ENCODE measurements around the gene RAB31.

Gene RAB31

GRCh38 chr18:9714266-9715087, 6.4 kb downstream of the RAB31 start:
- DNase-seq (ENCODE audit: low spot score), result no peak

GRCh38 chr18:9715088-9715343, 6.9 kb downstream of the RAB31 start:
- DNase-seq (ENCODE audit: low spot score), result no peak

DNA sequence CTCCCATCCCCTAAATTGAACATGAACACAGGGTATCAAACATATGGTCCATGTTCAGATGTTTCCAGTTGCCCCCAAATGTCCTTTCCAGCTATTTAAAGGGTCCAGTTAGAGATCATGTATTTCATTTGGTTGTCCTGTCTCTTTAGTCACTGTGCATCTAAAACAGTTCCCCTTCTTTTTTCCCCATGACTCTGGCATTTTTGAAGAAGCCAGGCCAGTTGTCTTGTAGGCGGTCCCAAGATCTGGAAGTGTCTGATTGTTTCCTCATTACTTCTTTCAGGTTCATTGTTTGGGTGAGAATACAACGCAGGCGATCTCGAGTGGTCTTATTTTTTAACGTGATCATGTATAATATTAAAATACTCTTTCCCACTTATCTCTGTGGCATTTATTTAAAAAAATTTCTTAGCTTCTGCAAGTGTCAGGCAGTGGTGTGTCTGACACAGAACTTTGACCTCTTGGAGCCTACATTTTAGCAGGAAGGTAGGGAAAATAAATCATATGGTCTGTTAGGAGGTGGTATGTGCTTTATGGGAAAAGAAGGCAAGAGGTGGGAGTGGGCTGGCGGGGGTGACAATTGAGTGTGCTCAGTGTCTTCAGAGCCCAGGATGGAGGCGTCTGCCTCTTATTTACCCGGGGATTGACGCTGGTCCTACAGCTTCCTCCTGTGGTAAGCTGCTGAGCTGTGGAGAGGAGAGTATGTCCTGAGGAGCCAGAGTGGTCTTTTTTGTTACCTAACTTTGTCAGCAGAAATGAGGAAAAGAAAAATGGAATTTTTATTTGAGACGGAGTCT, 8.1 kb downstream of the RAB31 start:
- no peak for DNase-seq (ENCODE audit: low spot score)

GRCh38 chr18:9716780-9717563, 8.9 kb downstream of the RAB31 start:
- DNase-seq (ENCODE audit: low spot score), result no peak

DNA sequence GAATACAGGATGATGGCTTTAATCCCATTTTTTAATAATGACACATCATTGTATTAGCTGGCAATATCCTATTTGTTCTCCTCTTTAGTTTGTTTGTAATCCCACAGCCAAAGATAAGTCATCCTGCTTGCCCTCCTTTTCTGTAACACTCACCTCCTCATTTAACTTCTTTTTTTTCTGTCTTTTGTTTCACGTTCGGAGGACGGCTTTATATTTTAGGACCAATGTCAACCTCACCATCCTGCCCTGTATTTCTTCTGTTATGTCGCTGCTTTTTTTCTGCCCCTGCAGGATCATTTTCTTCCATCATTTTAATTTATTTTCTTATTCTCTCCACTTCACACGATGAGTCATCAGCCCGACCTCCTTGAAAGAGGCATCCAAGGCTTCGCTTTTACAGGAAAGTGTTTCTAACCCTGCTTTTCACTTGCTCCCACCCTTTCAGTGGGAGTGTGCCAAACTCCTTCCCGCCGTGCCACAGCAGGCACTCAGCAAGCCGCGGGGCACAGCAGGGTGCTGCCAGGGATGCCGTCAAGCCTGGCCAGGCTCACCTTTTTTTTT, 11.4 kb downstream of the RAB31 start:
- peak; percentile 64 for DNase-seq (ENCODE audit: low spot score)

- no peak for DNase-seq (ENCODE audit: low spot score)
These were observed 12.2 kb downstream of the RAB31 start for GRCh38 chr18:9720327-9720726.

- no peak for DNase-seq (ENCODE audit: low spot score)
These were observed 13.9 kb downstream of the RAB31 start for GRCh38 chr18:9721893-9722550.

DNA sequence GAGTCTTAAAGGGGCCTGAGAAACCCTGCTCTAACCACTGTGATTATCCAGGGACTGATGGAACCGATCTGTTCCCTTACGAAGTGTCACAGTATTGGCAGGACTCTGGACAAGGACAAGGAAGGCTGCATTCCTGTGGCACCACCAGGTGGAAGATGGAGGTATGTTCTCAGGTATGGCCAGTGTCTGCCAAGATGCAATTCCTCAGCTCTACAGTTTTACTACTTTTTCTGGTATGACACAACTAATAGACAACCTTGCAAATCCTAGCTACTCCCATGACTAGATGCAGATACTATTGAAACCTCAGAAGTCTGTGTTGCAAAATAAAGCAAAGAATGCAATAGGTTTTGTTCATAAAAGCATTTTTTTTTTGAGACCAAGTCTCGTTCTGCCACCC, 14.6 kb downstream of the RAB31 start:
- no peak for DNase-seq (ENCODE audit: low spot score)

GRCh38 chr18:9724797-9725585, 16.9 kb downstream of the RAB31 start:
- no peak for DNase-seq (ENCODE audit: low spot score)

DNA sequence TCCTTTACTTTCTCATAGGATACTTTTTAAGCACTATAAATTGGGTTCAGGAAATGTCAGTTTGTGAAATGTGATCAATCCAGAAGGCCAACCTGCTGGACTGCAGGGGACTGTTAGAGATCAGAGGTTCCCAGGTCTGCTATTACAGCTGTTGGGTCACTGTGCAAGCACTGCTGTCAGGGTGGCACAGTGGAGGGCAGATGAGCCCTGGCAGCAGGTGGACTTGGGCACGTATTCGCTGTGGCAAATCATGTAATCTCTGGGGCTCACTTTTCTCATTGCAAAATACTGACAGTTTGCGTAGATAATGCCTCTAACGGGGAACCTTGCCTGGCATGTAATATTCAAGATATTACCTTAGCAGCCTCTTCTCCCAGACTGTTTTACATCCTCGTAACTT, 18.1 kb downstream of the RAB31 start:
- DNase-seq (ENCODE audit: low spot score), result no peak

- no peak for DNase-seq (ENCODE audit: low spot score)
These were observed 18.8 kb downstream of the RAB31 start for GRCh38 chr18:9726936-9727335.

- DNase-seq (ENCODE audit: low spot score), result no peak
These were observed 22.7 kb downstream of the RAB31 start for GRCh38 chr18:9730786-9731185.

GRCh38 chr18:9731380-9731779, 23.3 kb downstream of the RAB31 start:
- DNase-seq (ENCODE audit: low spot score), result peak; percentile 44

- no peak for DNase-seq (ENCODE audit: low spot score)
These were observed 23.9 kb downstream of the RAB31 start for GRCh38 chr18:9732031-9732430.

DNA sequence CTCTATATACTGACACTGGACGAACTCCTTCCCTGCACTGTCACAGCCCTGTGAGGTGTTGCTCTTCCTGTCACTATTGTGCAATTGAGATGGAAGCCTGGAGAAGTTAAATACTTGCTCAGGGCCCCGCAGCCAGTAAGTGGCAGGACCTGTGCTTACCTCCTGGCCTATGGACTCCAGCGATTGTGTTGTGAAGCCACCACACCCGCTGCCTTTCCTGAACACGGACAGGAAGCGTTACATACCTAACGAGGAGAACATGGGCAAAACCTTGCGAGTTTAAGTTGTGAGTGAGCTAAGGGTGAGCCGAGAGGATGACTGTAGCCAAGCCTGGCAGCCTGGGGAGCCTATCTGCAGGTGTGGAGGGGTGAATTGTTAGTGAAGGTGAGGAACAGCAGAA, 26.1 kb downstream of the RAB31 start:
- DNase-seq (ENCODE audit: low spot score), result no peak

DNA sequence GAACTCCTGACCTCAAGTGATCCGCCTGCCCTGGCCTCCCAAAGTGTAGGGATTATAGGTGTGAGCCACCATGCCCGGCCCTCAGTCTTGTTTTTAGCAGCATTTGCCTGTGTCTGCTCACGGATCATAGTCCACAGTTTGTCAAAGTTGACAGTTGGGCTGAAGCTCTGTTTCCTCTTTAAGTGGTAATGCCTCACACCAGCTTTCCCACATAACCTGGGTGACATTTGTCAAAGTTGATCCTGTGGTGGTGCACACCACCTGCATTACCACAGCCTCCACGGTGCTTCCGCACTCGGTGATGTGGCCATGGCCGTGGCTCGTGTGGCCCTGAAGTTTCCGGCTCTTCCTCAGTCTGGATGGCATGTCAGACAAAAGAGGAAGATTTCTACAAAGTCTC, 27.1 kb downstream of the RAB31 start:
- DNase-seq (ENCODE audit: low spot score), result no peak

- no peak for DNase-seq (ENCODE audit: low spot score)
These were observed 27.8 kb downstream of the RAB31 start for GRCh38 chr18:9735879-9736278.

DNA sequence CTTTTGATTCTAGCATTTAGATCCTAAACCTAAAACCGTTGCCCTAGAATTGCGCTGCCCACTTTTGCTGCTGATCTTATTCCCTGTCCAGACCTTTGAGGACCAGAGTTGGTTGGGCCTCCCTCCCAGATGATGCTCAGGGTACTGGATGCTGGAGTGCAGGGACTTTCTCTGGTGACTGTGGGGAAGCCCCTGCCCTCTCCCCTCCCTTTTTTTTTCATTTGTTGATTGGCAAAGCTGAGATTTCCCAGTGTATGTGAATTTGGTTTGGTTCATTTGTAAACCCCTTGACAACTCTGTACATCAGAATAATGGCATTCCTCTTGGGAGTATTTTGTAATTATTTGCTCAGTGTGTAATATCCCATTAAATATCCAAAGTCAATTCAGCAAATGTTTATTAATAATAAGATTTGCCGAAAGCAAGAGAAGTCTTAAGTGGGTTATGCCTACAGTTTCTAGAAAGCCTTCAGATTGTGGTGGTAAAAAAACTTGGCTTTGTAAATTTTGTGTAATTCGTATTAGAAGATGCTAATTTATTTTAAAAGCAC, 28.3 kb downstream of the RAB31 start:
- no peak for DNase-seq (ENCODE audit: low spot score)

DNA sequence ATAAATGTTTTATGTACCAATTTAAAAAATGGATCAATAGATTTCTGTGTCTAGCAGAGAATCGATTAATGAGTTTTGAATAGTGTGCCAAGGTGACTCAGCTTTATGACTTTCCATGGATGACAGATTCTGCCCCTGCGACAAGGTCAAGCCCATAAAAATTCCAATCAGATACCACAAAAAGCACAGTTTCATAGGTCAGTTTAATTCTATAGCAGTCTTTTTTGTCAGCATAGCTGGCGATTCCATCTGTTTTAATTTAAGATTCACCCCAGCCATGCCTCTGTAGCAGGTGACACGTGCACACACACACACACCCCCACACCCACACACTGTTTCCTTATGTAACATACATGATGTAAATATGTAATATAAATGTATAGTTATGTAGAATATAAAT, 28.9 kb downstream of the RAB31 start:
- DNase-seq (ENCODE audit: low spot score), result no peak

DNA sequence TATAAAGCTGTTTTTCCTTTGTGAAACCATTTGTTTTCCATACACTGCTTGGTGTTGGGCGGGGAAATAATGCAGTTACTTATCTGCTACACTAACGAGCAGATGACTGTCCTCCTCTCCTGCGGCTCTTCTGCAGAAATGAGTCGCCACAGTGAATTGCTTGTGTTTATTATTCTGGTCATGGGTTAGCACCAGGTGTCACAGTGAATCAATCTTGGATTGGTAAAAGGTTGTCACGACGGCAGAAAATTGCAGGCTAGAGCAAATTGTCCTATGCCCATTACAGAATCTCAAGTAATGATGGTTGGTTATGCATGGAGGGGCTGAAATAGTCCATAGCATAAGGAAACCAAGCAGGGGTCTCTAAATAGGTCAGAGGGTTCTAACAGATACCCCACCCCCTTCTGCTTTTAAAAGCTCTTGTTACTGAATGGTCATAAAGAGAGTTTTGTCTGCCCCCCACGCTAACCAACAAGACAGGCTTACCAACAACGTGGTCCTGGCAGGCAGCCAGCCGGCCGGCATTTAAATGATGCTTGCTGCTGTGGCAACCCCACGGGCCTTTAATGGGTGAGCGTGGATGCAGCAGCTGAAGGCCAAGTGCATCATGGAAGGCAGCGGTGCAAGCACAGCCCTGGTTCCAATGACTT, 29.5 kb downstream of the RAB31 start:
- no peak for DNase-seq (ENCODE audit: low spot score)
